HCT116 (cell line): ENCODE data around the gene ATXN1. TPM values are rescaled to one million over a fixed set of nuclear protein-coding genes. Genes with fewer than 3 reads are reported as not detected.

Experiments
- ATAC-seq: fragments of 200-7000 bp; cut with Tn5 transposase; 2 replicates; pipeline ENCODE4 v1.9.1; 2020; ENCODE audit warnings: mild to moderate bottlenecking, moderate library complexity
- BruUV-seq: library from RNA; stranded (reverse); fragments of 400-500 nt; replicated peaks from 2 replicates; lab custom pipeline; 2021; lab: Mats Ljungman, UMichigan
- CTCF ChIA-PET: fragments of 300-600 bp; sonication (Branson Sonifier 250); formaldehyde crosslinking; loops from one replicate; lab custom pipeline; 2021; ENCODE audit warnings: antibody characterized with exemption; lab: Charles Lee
- POLR2A ChIA-PET: fragments of 300-600, 350-600 bp; sonication (Branson Sonifier 250); formaldehyde crosslinking; loops from one replicate; lab custom pipeline; 2021; ENCODE audit warnings: antibody characterized with exemption; lab: Charles Lee
- RAD21 ChIA-PET, 2 experiments: fragments of 300-600 bp; sonication (Branson Sonifier 250); formaldehyde crosslinking; loops; one replicate each; lab custom pipeline; 2023; ENCODE audit warnings: low total read pairs in 2 of 2; ENCODE audit not compliant: uncharacterized antibody in 2 of 2, unreplicated experiment in 2 of 2, low non-redundant PET in 1 of 2; lab: Charles Lee
- DNase-seq: peaks from one replicate; pipeline ENCODE4 v3.0.0-alpha.2; 2010; ENCODE audit warnings: low read depth, low spot score
- H2AFZ ChIP-seq: fragments of 200-600 bp; shearing (Covaris generic), sonication (generic); 2 replicates; pipeline ENCODE4 v1.6.1; 2017; ENCODE audit warnings: low read depth, mixed run types, mixed read lengths, antibody characterized with exemption, low read length; ENCODE audit not compliant: poor library complexity, severe bottlenecking
- H3K27ac ChIP-seq: 2 replicates; pipeline ENCODE4 v1.5.1; 2012; ENCODE audit warnings: low read depth, low read length
- H3K27me3 ChIP-seq: fragments of 200-600 bp; sonication (generic); 2 replicates; pipeline ENCODE4 v1.6.1; 2016; ENCODE audit warnings: mixed run types, low read length, mixed read lengths; ENCODE audit not compliant: insufficient read depth
- H3K36me3 ChIP-seq, 2 experiments: fragments of 200-500 bp in 1 of 2; fragments of 200-600 bp in 1 of 2; sonication (Bioruptor generic) in 1 of 2; sonication (generic) in 1 of 2; 2 replicates each; pipeline versions ENCODE4 v1.5.1 to v1.6.1; 2014 to 2016; ENCODE audit warnings: low read length in 2 of 2, inconsistent platforms in 1 of 2, mixed read lengths in 1 of 2, mixed run types in 1 of 2; ENCODE audit not compliant: insufficient read depth in 2 of 2, control insufficient read depth in 1 of 2
- H3K4me1 ChIP-seq, 2 experiments: fragments of 200-600 bp in 1 of 2; sonication (generic) in 1 of 2; 2 replicates each; pipeline versions ENCODE4 v1.5.1 to v1.6.1; 2012 to 2017; ENCODE audit warnings: low read length in 2 of 2, inconsistent platforms in 1 of 2, mild to moderate bottlenecking in 1 of 2, mixed read lengths in 1 of 2, mixed run types in 1 of 2, moderate library complexity in 1 of 2; ENCODE audit not compliant: insufficient read depth in 2 of 2, control insufficient read depth in 1 of 2
- H3K4me2 ChIP-seq: fragments of 200-600 bp; sonication (generic); 2 replicates; pipeline ENCODE4 v1.6.1; 2017; ENCODE audit warnings: mixed run types, low read length, mixed read lengths
- H3K4me3 ChIP-seq, 2 experiments: fragments of 200-600 bp in 1 of 2; sonication (generic) in 1 of 2; replicated peaks in 1 of 2; 2 replicates each; pipeline ENCODE4 v1.5.1; 2011 to 2016; ENCODE audit warnings: low read length in 2 of 2, control low read depth in 1 of 2, low read depth in 1 of 2, mild to moderate bottlenecking in 1 of 2, mixed read lengths in 1 of 2, mixed run types in 1 of 2
- H3K79me2 ChIP-seq: fragments of 200-600 bp; sonication (generic); 2 replicates; pipeline ENCODE4 v1.6.1; 2017; ENCODE audit warnings: mild to moderate bottlenecking, mixed run types, low read length, moderate library complexity, mixed read lengths; ENCODE audit not compliant: insufficient read depth
- H3K9ac ChIP-seq: fragments of 200-600 bp; sonication (generic); 2 replicates; pipeline ENCODE4 v1.6.1; 2016; ENCODE audit warnings: low read length, mixed read lengths
- H3K9me2 ChIP-seq: fragments of 200-600 bp; sonication (generic), shearing (Covaris generic); 2 replicates; pipeline ENCODE4 v1.6.1; 2017; ENCODE audit warnings: mixed run types, mild to moderate bottlenecking, moderate library complexity; ENCODE audit not compliant: insufficient read depth
- H3K9me3 ChIP-seq, 2 experiments: fragments of 200-500 bp in 1 of 2; fragments of 200-600 bp in 1 of 2; sonication (Bioruptor generic) in 1 of 2; sonication (generic) in 1 of 2; 2 replicates each; pipeline ENCODE4 v1.6.1; 2014 to 2017; ENCODE audit warnings: low read length in 2 of 2, mixed read lengths in 2 of 2, inconsistent platforms in 1 of 2, low read depth in 1 of 2, mild to moderate bottlenecking in 1 of 2, mixed run types in 1 of 2, moderate library complexity in 1 of 2; ENCODE audit not compliant: control insufficient read depth in 1 of 2, insufficient read depth in 1 of 2
- H4K20me1 ChIP-seq: fragments of 200-600 bp; sonication (generic), shearing (Covaris generic); 2 replicates; pipeline ENCODE4 v1.6.1; 2017; ENCODE audit warnings: mixed run types, mild to moderate bottlenecking, moderate library complexity; ENCODE audit not compliant: insufficient read depth
- ATF3 ChIP-seq: IDR thresholded peaks from 2 replicates; pipeline ENCODE4 v1.6.1; 2012
- CBX3 ChIP-seq: IDR thresholded peaks from 2 replicates; pipeline ENCODE4 v1.6.1; 2012; ENCODE audit warnings: low read depth
- CEBPB ChIP-seq: IDR thresholded peaks from 2 replicates; pipeline ENCODE4 v1.6.1; 2012; ENCODE audit warnings: low read depth
- CTCF ChIP-seq, 3 experiments: fragments of 200-600 bp in 1 of 3; sonication (generic) in 1 of 3; IDR thresholded peaks in 2 of 3; conservative IDR thresholded peaks in 1 of 3; 2 replicates each; pipeline ENCODE4 v1.5.1; 2012 to 2017; ENCODE audit warnings: low read depth in 2 of 3, low read length in 2 of 3, antibody characterized with exemption in 1 of 3, borderline replicate concordance in 1 of 3, control low read depth in 1 of 3, mild to moderate bottlenecking in 1 of 3, mixed read lengths in 1 of 3, mixed run types in 1 of 3, moderate library complexity in 1 of 3; ENCODE audit not compliant: insufficient read depth in 1 of 3
- EGR1 ChIP-seq: IDR thresholded peaks from 2 replicates; pipeline ENCODE4 v1.6.1; 2012; ENCODE audit warnings: low read depth
- EZH2phosphoT487 ChIP-seq: fragments of 200-600 bp; IDR thresholded peaks from 2 replicates; pipeline ENCODE4 v1.6.1; 2018; ENCODE audit warnings: antibody characterized with exemption, borderline replicate concordance
- FOSL1 ChIP-seq: IDR thresholded peaks from 2 replicates; pipeline ENCODE4 v1.6.1; 2012; ENCODE audit warnings: low read depth
- JUND ChIP-seq: IDR thresholded peaks from 2 replicates; pipeline ENCODE4 v1.6.1; 2012
- MAX ChIP-seq: IDR thresholded peaks from 2 replicates; pipeline ENCODE4 v1.6.1; 2012
- POLR2AphosphoS5 ChIP-seq: IDR thresholded peaks from 2 replicates; pipeline ENCODE4 v1.6.1; 2011; ENCODE audit warnings: mild to moderate bottlenecking, low read depth, low read length, moderate library complexity
- REST ChIP-seq: IDR thresholded peaks from 2 replicates; pipeline ENCODE4 v1.6.1; 2012; ENCODE audit warnings: low read depth
- TCF7L2 ChIP-seq: IDR thresholded peaks from 2 replicates; pipeline ENCODE4 v1.7.0; 2011; ENCODE audit warnings: borderline replicate concordance, inconsistent platforms; ENCODE audit not compliant: insufficient read depth, insufficient read length; ENCODE audit errors: extremely low read depth
- YY1 ChIP-seq: IDR thresholded peaks from 2 replicates; pipeline ENCODE4 v1.6.1; 2011; ENCODE audit warnings: low read length, low read depth, moderate library complexity, mild to moderate bottlenecking; ENCODE audit not compliant: insufficient replicate concordance; ENCODE audit errors: extremely low read depth
- ZBTB33 ChIP-seq: IDR thresholded peaks from 2 replicates; pipeline ENCODE4 v1.6.1; 2011; ENCODE audit warnings: mild to moderate bottlenecking, low read length, moderate library complexity; ENCODE audit not compliant: insufficient replicate concordance; ENCODE audit errors: extremely low read depth
- ZFX ChIP-seq: fragments of 450-650 bp; IDR thresholded peaks from 2 replicates; pipeline ENCODE4 v1.6.1; 2017
- ZNF274 ChIP-seq: fragments of 200-500 bp; sonication (Bioruptor generic); IDR thresholded peaks from 2 replicates; pipeline ENCODE4 v1.6.1; 2014; ENCODE audit warnings: mild to moderate bottlenecking, low read depth, low read length, inconsistent platforms
- intact Hi-C: fragments of 100-400 bp; cut with micrococcal nuclease; formaldehyde crosslinking; loops from 2 replicates; pipeline ENCODE4 v1.10.0; 2022
- total RNA-seq: library from RNA; stranded (reverse); gene quantifications from one replicate; pipeline ENCODE4 v1.2.1, GENCODE V29; 2021; ENCODE audit not compliant: unreplicated experiment

ATXN1 gene
- total RNA-seq, 1 experiment from 2014 or later = 21.0 TPM

GRCh38 chr6:16345449-16346330 lies 415.6 kb downstream of the ATXN1 start:
- Histone ChIP-seq H2AFZ (peak overlapping the region; percentile 90), H3K9me3 (no peaks in the 10 kb centered on the region), H3K9ac (peak overlapping the region; percentile 24), H3K4me1 (peaks cover 20 to 29% of the 10 kb centered on the region in 2 experiments), H3K4me3 (no peak overlapping the region), H3K9me2 (no peaks in the 10 kb centered on the region), H3K27me3 (no peaks in the 10 kb centered on the region), H3K4me2 (peak overlapping the region; percentile 70), H3K36me3 (no peaks in the 10 kb centered on the region), H4K20me1 (no peaks in the 10 kb centered on the region), H3K27ac (peak overlapping the region; percentile 54; the same call in 1 of the 2 replicates), H3K79me2 (no peaks in the 10 kb centered on the region)
- 0 out of 2 replicates have a peak, but pooled peaks have one; percentile 22 for TF ChIP-seq MAX
- no peak for TF ChIP-seq REST
- no peak for TF ChIP-seq CEBPB
- no peak for TF ChIP-seq TCF7L2
- TF ChIP-seq ATF3 = no peak
- TF ChIP-seq EGR1 = no peak
- peak; percentile 65 for TF ChIP-seq YY1
- peak; percentile 31 for TF ChIP-seq JUND
- TF ChIP-seq ZBTB33 = no peak
- no peak; the same call in 1 of the 2 replicates for TF ChIP-seq FOSL1
- 0 out of 2 replicates have a peak, but pooled peaks have one; percentile 71 for TF ChIP-seq CBX3
- no peak for TF ChIP-seq CTCF (IDR thresholded peaks at IDR 0.05 in 2 of 3, conservative IDR thresholded peaks at IDR 0.05 in 1 of 3; ENCODE audit: borderline replicate concordance in 1 of 3, insufficient read depth in 1 of 3, low read depth in 2 of 3, low read length in 2 of 3)
- TF ChIP-seq ZFX = no peak
- TF ChIP-seq ZNF274 = no peak
- no peak for TF ChIP-seq POLR2AphosphoS5
- TF ChIP-seq EZH2phosphoT487 = no peak
- CTCF ChIA-PET = interaction anchor here (2.6 kb wide), 1 partner anchor 13 kb away, joined by 9 read pairs; no protein-coding TSS in a partner anchor
- POLR2A ChIA-PET = interaction anchor here (0.8 to 1.6 kb wide), 2 partner anchors 9 to 10 kb away, joined by 3 read pairs; no protein-coding TSS in a partner anchor
- TSS peak; percentile 60 for BruUV-seq
- no peak for DNase-seq
- intact Hi-C loops = no loop called here
- peak; percentile 78 for ATAC-seq
- RAD21 ChIA-PET = interaction anchor here in 1 of 2 experiments (0.7 kb wide), 1 partner anchor 9 kb away, joined by 3 read pairs; no protein-coding TSS in a partner anchor
